NCI-H345 (cell line): Measurements from ENCODE around the gene DLL3.

Source experiments
- DNase-seq: peaks from one replicate; lab custom pipeline; 2025; lab: John Stamatoyannopoulos, UW

Gene DLL3

DNA sequence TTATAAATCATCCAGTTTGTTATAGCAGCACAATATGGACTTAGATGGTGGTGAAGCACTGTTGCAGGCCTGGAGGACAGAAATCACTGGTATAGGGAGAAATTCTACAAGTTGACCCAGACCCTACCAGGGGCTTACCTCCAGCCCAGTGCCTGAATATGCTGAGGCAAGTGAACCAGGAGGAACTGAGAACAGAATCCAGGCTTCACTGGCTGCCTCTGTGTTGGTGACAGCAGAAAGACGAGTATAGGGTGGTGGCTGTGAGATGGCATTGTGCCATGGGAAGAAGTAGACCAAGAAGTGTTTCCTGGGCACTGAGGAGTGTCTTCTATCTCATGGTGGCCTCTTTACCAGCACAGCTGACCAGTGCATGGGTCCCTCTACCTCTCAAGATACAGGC, 57.1 kb downstream of the DLL3 start:
- DNase-seq, result no peak
